Activated CD8-positive, alpha-beta T cell treated with anti-CD3 and anti-CD28 coated beads, Interleukin-2, amount 10 ng/mL, durations not matched to agents 7 days and 5 days (primary cell): ENCODE measurements around the gene ZNF227. TPM values are rescaled to one million over a fixed set of nuclear protein-coding genes. Genes with fewer than 3 reads are reported as not detected.

Experiments used
- ATAC-seq: fragments of 150-1000 bp; cut with Tn5 transposase; one replicate; pipeline ENCODE4 v1.10.0; 2021; ENCODE audit warnings: moderate library complexity
- CTCF ChIA-PET: fragments of 350-600 bp; sonication (Branson Sonifier 250); formaldehyde crosslinking; loops from one replicate; lab custom pipeline; 2021; ENCODE audit warnings: antibody characterized with exemption; lab: Charles Lee
- POLR2A ChIA-PET: fragments of 350-600 bp; sonication (Branson Sonifier 250); formaldehyde crosslinking; loops from one replicate; lab custom pipeline; 2021; ENCODE audit warnings: antibody characterized with exemption; lab: Charles Lee
- DNase-seq: peaks from one replicate; pipeline ENCODE4 v3.0.0-alpha.2; 2020
- H3K27ac Mint-ChIP-seq: one replicate; pipeline ENCODE4 v1.8.0; 2021; ENCODE audit warnings: mild to moderate bottlenecking, mixed read lengths
- H3K27me3 Mint-ChIP-seq: one replicate; pipeline ENCODE4 v1.8.0; 2021; ENCODE audit warnings: low read depth, mixed read lengths
- H3K36me3 Mint-ChIP-seq: one replicate; pipeline ENCODE4 v1.8.0; 2021; ENCODE audit warnings: low read depth, mixed read lengths
- H3K4me1 Mint-ChIP-seq: one replicate; pipeline ENCODE4 v1.8.0; 2021; ENCODE audit warnings: low read depth, mixed read lengths
- H3K4me3 Mint-ChIP-seq: one replicate; pipeline ENCODE4 v1.8.0; 2021; ENCODE audit warnings: mild to moderate bottlenecking, mixed read lengths
- H3K9me3 Mint-ChIP-seq: one replicate; pipeline ENCODE4 v1.8.0; 2022; ENCODE audit warnings: mixed read lengths; ENCODE audit not compliant: insufficient read depth
- total RNA-seq, 2 experiments: library from RNA; stranded (reverse); gene quantifications; one replicate each; pipeline ENCODE4 v1.2.3, GENCODE V29; 2021

Gene ZNF227
- total RNA-seq, 2 experiments from 2014 or later, result 22.8 to 27.7 TPM

DNA sequence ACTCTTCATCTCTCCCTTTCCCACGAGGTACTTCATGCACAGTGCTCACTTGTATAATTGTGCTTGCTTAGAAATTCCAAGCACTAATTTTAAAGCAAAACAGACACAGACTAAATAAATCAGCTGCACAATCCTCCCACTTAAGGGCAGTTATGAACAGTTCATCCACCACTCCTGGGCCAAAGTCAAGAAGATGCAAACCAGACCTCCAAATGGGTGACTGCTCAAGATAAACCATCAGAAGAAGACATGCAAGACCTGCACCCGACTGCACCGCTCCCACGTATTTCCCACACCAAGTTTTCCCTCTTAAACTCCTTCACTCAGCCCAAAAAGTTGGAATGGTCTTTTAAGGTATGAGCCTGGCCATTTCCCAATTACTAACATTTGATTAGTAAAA is 72.6 kb downstream of the ZNF227 start:
- H3K9me3 Mint-ChIP-seq, result peaks cover 43% of the 10 kb centered on the region
- H3K27ac Mint-ChIP-seq, result no peak overlapping the region

More for the DNA sequence above, 72.6 kb downstream of the ZNF227 start:
- H3K4me3 Mint-ChIP-seq, result no peak overlapping the region
- ChIA-PET POLR2A (no interaction called here), CTCF (no interaction called here)
- no peak for DNase-seq
- no peaks in the 10 kb centered on the region for H3K4me1 Mint-ChIP-seq
- H3K36me3 Mint-ChIP-seq, result peaks cover 37% of the 10 kb centered on the region
- ATAC-seq, result no peak
- H3K27me3 Mint-ChIP-seq, result no peaks in the 10 kb centered on the region

Other genes with a start within 250 kb of the ZNF227 start
- 1 to 10 TPM; 2.2 to 3.0 TPM for gene ZNF155, start 228.3 kb upstream of the ZNF227 start, total RNA-seq
- gene ZNF230, start 209.6 kb upstream of the ZNF227 start, total RNA-seq, result 1 to 10 TPM; 4.4 to 5.0 TPM
- 1 to 10 TPM; 2.6 to 3.0 TPM for gene ZNF222, start 187.2 kb upstream of the ZNF227 start, total RNA-seq
- gene ZNF223, start 160.5 kb upstream of the ZNF227 start, total RNA-seq, result not detected
- gene ZNF284, start 140.4 kb upstream of the ZNF227 start, total RNA-seq, result 1 to 10 TPM; 2.2 to 2.5 TPM
- 10 to 100 TPM; 26.3 to 27.7 TPM for gene ZNF224, start 118.2 kb upstream of the ZNF227 start, total RNA-seq
- gene ZNF225, start 99.1 kb upstream of the ZNF227 start, total RNA-seq, result 1 to 10 TPM; 4.1 to 4.5 TPM
- gene ZNF234, start 71.0 kb upstream of the ZNF227 start, total RNA-seq, result 10 to 100 TPM in 1 of 2 experiments, 1 to 10 TPM in 1; 9.6 to 10.1 TPM
- 10 to 100 TPM; 12.9 to 14.7 TPM for gene ZNF226, start 47.4 kb upstream of the ZNF227 start, total RNA-seq
- gene ZNF233, start 47.4 kb downstream of the ZNF227 start, total RNA-seq, result 1 to 10 TPM in 1 of 2 experiments, under 1 TPM in 1; 0.73 to 1.0 TPM
- gene ZNF235, start 92.5 kb downstream of the ZNF227 start, total RNA-seq, result 1 to 10 TPM; 5.5 to 5.6 TPM
- not detected for gene ZNF112, start 144.1 kb downstream of the ZNF227 start, total RNA-seq
- gene ZNF285, start 189.1 kb downstream of the ZNF227 start, total RNA-seq, result 1 to 10 TPM; 1.2 to 1.7 TPM
- 1 to 10 TPM; 2.2 TPM for gene ZNF229, start 235.9 kb downstream of the ZNF227 start, total RNA-seq